Inflammatory macrophage treated with lipopolysaccharide for 4 hours (primary cell): ENCODE measurements around the gene PTAR1.

ENCODE experiments used
- DNase-seq: peaks from one replicate; pipeline ENCODE4 v3.0.0-alpha.2; 2020

PTAR1 gene

GRCh38 chr9:69750085-69750484, 9.7 kb downstream of the PTAR1 start:
- no peak for DNase-seq

DNA sequence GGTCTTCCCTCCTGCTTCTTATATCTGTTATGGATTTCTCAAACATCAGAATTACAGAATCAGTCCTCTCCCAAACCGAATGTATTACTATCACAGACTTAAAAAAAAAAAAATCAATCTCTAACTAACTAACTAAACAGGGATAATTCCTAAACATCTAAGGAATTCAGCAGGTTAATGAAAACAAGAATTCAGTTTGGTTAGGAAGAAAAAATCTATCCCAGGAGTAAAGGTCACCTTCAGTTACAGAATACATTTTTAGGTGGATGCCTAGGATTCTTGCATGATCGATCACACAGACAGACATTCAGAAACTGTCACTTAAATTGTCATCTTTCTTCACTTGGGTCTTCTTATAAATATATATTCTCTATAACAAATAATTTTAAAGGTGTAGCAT, 11.5 kb downstream of the PTAR1 start:
- DNase-seq: no peak

DNA sequence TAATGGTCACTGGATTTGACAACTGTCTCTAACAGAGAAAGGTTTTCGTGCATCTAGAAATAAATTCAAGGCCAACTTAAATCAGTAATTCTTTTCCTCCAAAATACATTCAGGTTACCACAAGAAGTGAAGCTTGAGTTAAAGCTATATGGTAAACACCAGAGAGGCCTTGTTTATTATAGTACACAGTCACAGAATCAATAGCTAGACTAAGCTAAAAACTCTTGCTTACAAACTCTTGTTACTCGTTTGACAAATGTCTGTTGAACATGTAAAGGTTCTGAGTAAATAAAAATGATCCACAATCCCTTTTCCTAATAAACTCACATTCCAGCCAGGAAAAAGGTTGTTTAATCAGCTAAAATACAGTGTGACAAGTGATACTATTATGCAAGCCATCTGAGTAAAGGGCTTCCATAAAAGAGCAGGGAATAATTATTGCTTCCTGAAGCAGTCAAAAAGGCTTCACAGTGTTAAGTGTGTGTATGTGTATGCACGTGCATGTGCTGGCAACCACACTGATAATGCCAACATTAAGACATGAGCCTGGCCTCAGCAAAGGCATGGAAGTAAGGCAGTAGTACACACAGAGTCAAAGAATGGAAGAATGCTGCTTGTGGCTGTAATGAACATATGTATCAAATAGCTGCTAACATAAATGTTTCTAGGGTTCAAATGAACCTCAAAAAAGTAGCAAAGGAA, 12.8 kb downstream of the PTAR1 start:
- no peak for DNase-seq

DNA sequence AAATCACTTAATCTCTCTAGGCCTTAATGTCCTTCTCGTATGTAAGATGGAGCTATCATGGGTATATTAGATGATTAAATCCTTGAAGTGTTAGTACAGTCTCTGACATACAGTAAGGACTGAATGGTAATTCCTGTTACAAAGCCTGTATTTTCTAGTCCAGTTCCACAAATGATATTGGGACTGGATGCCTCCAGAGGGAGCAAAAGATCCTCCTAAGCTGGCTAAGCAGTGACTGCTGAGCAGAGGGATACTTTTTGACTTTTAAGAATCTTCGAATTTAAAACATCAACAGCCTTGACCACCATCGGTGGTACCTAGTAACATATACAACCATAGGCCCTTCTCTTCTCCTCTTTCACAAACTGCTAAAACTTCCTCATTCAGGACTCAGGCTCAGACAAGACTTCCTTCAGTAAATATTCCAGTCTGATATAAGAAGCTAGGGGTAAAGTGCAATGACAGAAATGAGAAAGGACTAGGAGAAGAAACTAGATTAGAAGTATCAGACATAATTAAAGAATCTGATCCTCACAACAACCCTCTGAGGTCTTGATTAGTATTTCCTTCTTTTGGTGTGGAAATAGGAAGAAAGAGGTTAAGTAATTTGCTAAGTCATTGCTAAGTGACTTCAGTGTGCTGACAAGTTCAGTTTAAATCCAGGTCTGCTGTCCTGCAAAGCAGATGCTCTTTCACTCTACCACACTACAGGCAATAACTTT, 13.9 kb downstream of the PTAR1 start:
- DNase-seq: peak; percentile 60

- DNase-seq: no peak
Measured at GRCh38 chr9:69744688-69745380, 15.0 kb downstream of the PTAR1 start.

DNA sequence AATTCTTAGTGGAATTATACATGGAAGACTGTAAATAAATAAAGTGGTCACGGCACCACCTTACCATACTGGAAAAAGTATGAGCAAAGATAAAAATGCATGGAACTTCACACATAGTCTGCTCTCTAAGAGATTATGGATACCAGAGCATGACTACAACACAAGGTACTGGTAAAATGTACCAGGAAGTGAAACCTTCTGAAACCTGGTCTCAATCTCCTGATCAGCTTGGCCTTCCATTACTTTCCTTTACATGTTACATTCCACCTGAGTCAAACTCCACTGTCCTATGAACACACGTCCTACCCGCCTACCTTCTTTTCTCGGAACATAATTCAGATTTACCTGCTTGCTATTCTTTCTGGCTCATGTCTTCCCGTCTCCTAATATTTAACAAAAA, 15.9 kb downstream of the PTAR1 start:
- no peak for DNase-seq

DNA sequence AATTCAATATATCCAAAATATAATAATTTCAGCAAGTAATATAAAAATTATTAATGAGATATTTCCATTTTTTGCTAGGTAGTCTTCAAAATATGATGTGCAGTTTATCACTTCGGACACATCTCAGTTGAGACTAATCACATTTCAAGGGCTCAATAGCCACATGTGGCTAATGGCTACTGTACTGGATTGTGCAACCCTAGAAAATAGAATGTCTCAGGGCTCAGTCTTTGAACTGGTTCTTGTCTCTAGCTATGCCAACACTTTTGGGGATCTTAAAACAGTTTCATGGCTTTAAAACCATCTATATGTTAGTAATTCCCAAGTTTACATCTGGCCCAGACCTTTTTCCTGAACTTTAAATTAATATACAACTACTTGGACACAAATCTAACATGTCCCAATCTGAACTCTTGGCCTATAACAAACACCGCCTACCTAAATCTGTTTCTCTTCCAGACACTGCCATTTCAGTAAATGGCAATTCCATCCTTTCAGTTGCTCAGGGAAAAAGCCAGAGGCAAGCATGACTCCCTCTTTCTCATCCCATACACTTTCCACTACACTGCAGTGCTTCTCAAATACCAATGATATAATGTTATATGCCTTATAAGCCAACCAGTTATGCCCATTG, 18.8 kb downstream of the PTAR1 start:
- no peak for DNase-seq

DNA sequence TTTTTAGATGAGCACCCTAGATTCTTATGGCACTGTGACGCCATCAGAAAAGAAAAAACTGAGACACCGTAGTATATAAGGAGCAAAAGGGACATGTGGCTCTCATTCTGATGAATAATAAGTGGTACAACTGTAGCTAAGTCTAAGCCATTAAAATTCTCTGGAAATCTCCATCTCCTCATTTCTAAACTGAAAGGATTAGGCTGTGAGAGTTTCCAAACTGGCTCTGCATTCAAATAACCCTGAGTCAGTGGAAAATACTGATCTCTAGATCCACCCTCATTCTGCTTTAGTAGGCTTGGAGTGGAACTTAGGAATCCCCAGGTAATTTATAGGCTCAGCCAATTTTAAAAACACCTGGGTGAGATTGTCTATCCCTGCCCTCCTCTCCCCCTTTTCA, 28.5 kb downstream of the PTAR1 start:
- no peak for DNase-seq

- DNase-seq: no peak
Measured at GRCh38 chr9:69719983-69720382, 39.8 kb downstream of the PTAR1 start.

GRCh38 chr9:69719367-69719766, 40.4 kb downstream of the PTAR1 start:
- DNase-seq: no peak

DNA sequence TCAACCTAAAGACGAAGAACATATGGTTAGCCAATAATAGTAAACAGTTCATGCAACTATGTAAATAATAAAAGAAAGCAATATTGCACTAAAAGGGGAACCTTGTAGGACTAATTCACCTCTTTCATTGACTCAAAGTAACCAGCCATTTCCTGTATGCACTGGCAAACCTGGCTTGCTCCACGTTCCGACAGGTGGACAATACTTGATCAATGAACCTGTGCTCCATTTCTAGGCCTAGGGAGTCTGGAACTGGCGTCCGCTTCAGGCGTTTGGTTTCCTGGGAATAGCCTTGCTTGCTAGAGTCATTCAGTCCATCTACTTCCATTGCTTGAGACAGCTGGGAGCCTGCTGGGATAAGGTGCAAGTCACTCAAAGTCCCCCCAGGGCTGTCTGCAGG, 41.6 kb downstream of the PTAR1 start:
- no peak for DNase-seq

DNA sequence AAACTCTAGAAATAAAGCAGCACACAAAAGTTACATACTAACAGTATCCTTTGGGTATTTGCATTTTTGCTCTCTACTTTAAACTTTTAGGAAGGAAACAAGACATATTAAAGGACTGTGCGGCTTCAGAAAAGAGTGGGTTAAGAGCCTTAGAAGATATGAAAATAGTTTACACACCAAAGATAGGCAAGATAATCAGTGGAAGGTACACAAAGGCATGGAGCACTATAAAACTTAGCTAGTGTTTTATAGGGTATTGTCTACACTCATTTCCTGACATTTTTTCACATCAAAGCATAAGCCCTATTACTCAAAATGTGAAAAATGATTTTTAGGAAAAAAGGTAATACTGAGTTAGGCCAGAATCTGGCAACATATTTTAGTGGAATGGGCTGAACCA, 44.0 kb downstream of the PTAR1 start:
- no peak for DNase-seq

DNA sequence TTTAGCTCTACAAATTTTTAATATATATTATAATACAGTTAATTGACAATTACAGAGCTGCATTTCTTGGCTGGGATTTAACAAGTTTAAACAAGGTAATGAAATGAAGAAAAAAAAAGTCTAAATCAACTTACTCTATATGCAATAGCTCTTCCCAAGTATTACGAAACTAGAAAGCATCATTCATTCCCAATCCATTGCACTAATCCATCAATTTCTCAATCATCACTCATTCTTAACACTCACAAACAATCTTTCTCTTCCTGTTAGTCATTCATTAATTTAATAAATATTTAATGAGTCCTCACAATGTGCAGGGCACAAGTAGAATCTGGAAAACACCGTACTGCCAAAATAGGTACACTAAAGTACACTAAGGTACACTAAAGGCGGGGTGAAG, 44.7 kb downstream of the PTAR1 start:
- no peak for DNase-seq

DNA sequence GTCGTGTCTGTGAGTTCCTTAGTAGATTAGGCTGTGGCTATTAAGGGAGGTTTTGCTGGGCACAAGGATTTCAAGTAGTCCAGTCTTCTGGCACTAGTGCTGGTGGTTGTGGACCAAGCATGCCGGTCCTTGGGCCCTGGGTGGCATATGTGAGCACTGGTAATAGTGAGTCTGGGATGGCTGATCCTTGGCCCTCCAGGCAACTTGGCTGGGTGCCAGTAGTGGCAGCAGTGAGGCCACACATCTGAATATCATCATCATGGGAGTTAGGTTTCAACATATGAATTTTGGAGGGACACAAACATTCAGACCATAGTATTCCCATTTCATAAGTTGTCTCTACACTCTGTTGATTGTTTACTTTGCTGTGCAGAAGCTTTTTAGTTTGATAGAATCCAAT, 62.3 kb downstream of the PTAR1 start:
- no peak for DNase-seq

DNA sequence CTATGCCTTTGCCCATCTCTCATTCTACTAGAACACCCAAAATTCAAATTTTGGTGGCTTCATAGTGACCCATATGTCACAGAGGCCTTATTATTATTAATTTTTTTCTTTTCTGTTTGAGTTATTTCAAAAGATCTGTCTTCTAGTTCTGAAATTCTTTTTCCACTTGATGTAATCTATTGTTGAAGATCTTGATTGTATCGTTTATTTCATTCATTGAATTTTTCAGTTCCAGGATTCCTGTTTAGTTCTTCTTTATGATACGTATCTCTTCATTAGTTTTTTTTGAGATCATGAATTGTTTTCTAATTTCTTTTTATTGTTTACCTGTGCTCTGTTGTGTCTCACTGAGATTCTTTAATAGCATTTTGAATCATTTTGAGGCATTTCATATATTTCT, 63.0 kb downstream of the PTAR1 start:
- DNase-seq: no peak

- DNase-seq: no peak
Measured at GRCh38 chr9:69689991-69690538, 69.7 kb downstream of the PTAR1 start.

DNA sequence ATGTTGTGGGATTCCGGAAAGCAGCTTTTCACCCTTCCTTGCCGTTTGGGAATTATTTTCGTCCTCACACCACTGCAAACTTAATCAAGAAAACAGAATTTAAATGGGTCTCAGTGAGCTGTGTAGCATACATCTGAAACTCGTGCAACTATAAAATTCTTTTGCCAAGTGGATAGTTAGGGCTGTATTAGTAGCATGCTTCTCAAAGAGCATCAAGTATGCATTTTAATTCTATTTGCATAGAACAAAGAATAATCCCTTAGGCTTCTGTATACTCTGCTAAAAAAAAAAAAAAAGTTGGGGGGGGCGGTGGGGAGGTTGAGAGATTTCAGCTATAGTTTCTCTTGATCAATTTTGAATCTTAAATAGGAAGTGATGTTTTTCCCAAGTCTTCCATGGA, 75.9 kb downstream of the PTAR1 start:
- no peak for DNase-seq

GRCh38 chr9:69678843-69679538, 80.8 kb downstream of the PTAR1 start:
- DNase-seq: no peak

GRCh38 chr9:69677931-69678330, 81.9 kb downstream of the PTAR1 start:
- no peak for DNase-seq

DNA sequence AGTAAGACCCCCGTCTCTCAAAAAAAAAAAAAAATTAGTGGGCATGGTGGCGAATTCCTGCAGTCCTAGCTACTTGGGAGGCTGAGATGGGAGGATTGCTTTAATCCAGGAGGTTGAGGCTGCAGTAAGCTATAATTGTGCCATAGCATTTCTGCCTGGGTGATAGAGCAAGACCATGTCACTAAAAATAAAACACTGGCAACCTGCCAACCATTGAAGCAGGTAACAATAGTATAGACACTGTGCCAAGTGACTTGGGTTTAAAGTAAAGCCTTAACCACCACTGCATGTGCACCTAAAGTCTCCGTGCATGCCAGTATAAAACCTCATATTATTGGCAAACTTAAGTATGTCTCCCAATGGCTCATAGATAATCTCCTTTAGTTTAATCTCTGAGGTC, 84.2 kb downstream of the PTAR1 start:
- no peak for DNase-seq

GRCh38 chr9:69674716-69675438, 84.9 kb downstream of the PTAR1 start:
- DNase-seq: no peak

DNA sequence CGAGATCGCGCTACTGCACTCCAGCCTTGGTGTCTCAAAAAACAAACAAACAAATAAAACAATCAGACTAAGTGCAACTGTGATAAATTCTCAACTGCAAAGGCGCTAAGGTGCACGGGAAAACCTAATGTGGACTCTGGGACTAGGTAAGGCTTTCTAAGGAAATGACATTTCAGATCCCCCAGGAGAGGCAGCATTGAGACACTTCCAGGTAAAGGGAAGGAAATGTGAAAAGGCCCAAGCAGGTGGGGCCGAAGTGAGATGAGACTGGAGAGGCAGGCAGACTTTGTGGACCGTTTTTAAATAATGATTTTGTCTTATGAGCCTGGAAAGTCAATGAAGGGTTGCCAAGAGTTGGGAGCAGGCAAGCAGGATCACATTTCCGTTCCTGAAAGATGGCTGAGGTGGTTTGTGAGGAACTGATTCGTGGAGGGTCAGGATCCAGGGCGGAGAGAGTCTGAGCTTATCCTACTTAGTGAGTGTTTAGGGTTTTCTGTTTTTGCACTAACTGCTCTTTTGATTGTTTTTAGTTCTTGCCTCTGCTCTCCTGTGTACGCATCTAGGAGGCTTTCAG, 85.6 kb downstream of the PTAR1 start:
- no peak for DNase-seq
